Chondrocyte (in vitro differentiated cells): ENCODE results near the gene HDHD5. TPM values are rescaled to one million over a fixed set of nuclear protein-coding genes. Genes with fewer than 3 reads are reported as not detected.

Experiments used
- DNase-seq: peaks from one replicate; pipeline ENCODE4 v3.0.0; 2021; ENCODE audit warnings: mixed read lengths, low spot score
- H3K27ac Mint-ChIP-seq: one replicate; pipeline ENCODE4 v1.8.0; 2021; ENCODE audit warnings: mild to moderate bottlenecking, moderate library complexity, mixed read lengths; ENCODE audit not compliant: unreplicated experiment
- H3K27me3 Mint-ChIP-seq: 2 replicates; pipeline ENCODE4 v1.8.0; 2021; ENCODE audit warnings: low read depth, mixed read lengths
- H3K36me3 Mint-ChIP-seq: 2 replicates; pipeline ENCODE4 v1.8.0; 2021; ENCODE audit warnings: low read depth, mixed read lengths
- H3K4me1 Mint-ChIP-seq: 2 replicates; pipeline ENCODE4 v1.8.0; 2021; ENCODE audit warnings: low read depth, mild to moderate bottlenecking, mixed read lengths
- H3K4me3 Mint-ChIP-seq: one replicate; pipeline ENCODE4 v1.8.0; 2021; ENCODE audit warnings: mild to moderate bottlenecking, moderate library complexity, mixed read lengths; ENCODE audit not compliant: unreplicated experiment
- H3K9me3 Mint-ChIP-seq: 2 replicates; pipeline ENCODE4 v1.8.0; 2021; ENCODE audit warnings: low read depth, mixed read lengths
- CTCF ChIP-seq: fragments of 200-600 bp; sonication (generic); IDR thresholded peaks from 2 replicates; pipeline ENCODE4 v1.5.0; 2021; ENCODE audit warnings: antibody characterized with exemption, mild to moderate bottlenecking, moderate library complexity
- total RNA-seq: library from RNA; stranded (reverse); gene quantifications from 3 replicates; pipeline ENCODE4 v1.2.1, GENCODE V29; 2021

The HDHD5 gene
- total RNA-seq, 1 donor from 2014 or later = 30.8 TPM

GRCh38 chr22:17095538-17095937 lies 63.5 kb downstream of the HDHD5 start:
- no peak for DNase-seq
- Mint-ChIP-seq H3K27me3 (no peaks in the 10 kb centered on the region), H3K36me3 (peaks cover 12% of the 10 kb centered on the region), H3K4me1 (no peaks in the 10 kb centered on the region), H3K4me3 (no peak overlapping the region), H3K9me3 (no peaks in the 10 kb centered on the region), H3K27ac (no peak overlapping the region)
- TF ChIP-seq CTCF = peak; percentile 47

- no peak overlapping the region for H3K4me3 Mint-ChIP-seq
- no peak for TF ChIP-seq CTCF
- no peaks in the 10 kb centered on the region for H3K9me3 Mint-ChIP-seq
- H3K36me3 Mint-ChIP-seq = no peaks in the 10 kb centered on the region
- no peak for DNase-seq
- no peak overlapping the region for H3K27ac Mint-ChIP-seq
- H3K27me3 Mint-ChIP-seq = no peaks in the 10 kb centered on the region
- no peaks in the 10 kb centered on the region for H3K4me1 Mint-ChIP-seq
These were observed 66.0 kb downstream of the HDHD5 start for GRCh38 chr22:17093081-17093480.

GRCh38 chr22:17091851-17092250 lies 67.2 kb downstream of the HDHD5 start:
- Mint-ChIP-seq H3K4me3 (no peak overlapping the region), H3K36me3 (no peaks in the 10 kb centered on the region), H3K27ac (no peak overlapping the region)

GRCh38 chr22:17090550-17090949 lies 68.5 kb downstream of the HDHD5 start:
- no peaks in the 10 kb centered on the region for H3K36me3 Mint-ChIP-seq
- H3K27ac Mint-ChIP-seq = no peak overlapping the region
- no peak overlapping the region for H3K4me3 Mint-ChIP-seq
- no peak for DNase-seq
- peaks cover 20% of the 10 kb centered on the region for H3K4me1 Mint-ChIP-seq
- H3K27me3 Mint-ChIP-seq = no peaks in the 10 kb centered on the region
- no peaks in the 10 kb centered on the region for H3K9me3 Mint-ChIP-seq
- TF ChIP-seq CTCF = no peak

More at GRCh38 chr22:17091851-17092250, 67.2 kb downstream of the HDHD5 start:
- DNase-seq = no peak
- TF ChIP-seq CTCF = no peak
- no peaks in the 10 kb centered on the region for H3K27me3 Mint-ChIP-seq
- H3K9me3 Mint-ChIP-seq = no peaks in the 10 kb centered on the region
- H3K4me1 Mint-ChIP-seq = peaks cover 11% of the 10 kb centered on the region

Other genes with a start within 250 kb of the HDHD5 start
- not detected in 3 replicates for gene GAB4, start 151.1 kb downstream of the HDHD5 start, total RNA-seq
- 8.1 to 11.6 TPM (median 10.4 TPM) in 3 replicates for gene IL17RA, start 74.3 kb downstream of the HDHD5 start, total RNA-seq
- 0.36 to 0.87 TPM (median 0.59 TPM) in 3 replicates for gene TMEM121B, start 37.9 kb downstream of the HDHD5 start, total RNA-seq
- gene ADA2, start 60.2 kb upstream of the HDHD5 start, total RNA-seq = 2.9 to 4.6 TPM (median 4.3 TPM) in 3 replicates
- gene CECR2, start 210.2 kb upstream of the HDHD5 start, total RNA-seq = 0.15 to 0.20 TPM in 2 of 3 replicates, not detected in the other